GM23338 (cell line): ENCODE measurements around the gene RAP2A. TPM values are rescaled to one million over a fixed set of nuclear protein-coding genes. Genes with fewer than 3 reads are reported as not detected.

Experiments
- ATAC-seq: fragments of 200-7000 bp; cut with Tn5 transposase; 3 replicates; pipeline ENCODE4 v1.9.1; 2020
- DNase-seq: peaks from one replicate; pipeline ENCODE4 v3.0.0-alpha.2; 2015; ENCODE audit warnings: low spot score
- H2AFZ ChIP-seq: fragments of 200-600 bp; sonication (generic); 2 replicates; pipeline ENCODE4 v1.8.0; 2016; ENCODE audit warnings: antibody characterized with exemption, mild to moderate bottlenecking, moderate library complexity
- H3F3A ChIP-seq: fragments of 200-600 bp; sonication (generic); replicated peaks from 2 replicates; pipeline ENCODE4 v1.8.0; 2017; ENCODE audit warnings: antibody characterized with exemption, mixed run types, low read depth
- H3K27ac ChIP-seq: fragments of 200-600 bp; sonication (generic); 2 replicates; pipeline ENCODE4 v1.6.1; 2016; ENCODE audit warnings: low read depth
- H3K27me3 ChIP-seq: fragments of 200-600 bp; sonication (generic); 2 replicates; pipeline ENCODE4 v1.8.0; 2016; ENCODE audit warnings: mild to moderate bottlenecking, mixed run types, moderate library complexity; ENCODE audit not compliant: insufficient read depth
- H3K36me3 ChIP-seq: fragments of 200-600 bp; sonication (generic); 2 replicates; pipeline ENCODE4 v1.8.0; 2016; ENCODE audit warnings: mild to moderate bottlenecking; ENCODE audit not compliant: insufficient read depth
- H3K4me1 ChIP-seq: fragments of 200-600 bp; sonication (generic); 2 replicates; pipeline ENCODE4 v1.8.0; 2016; ENCODE audit warnings: mild to moderate bottlenecking, moderate library complexity; ENCODE audit not compliant: insufficient read depth
- H3K4me2 ChIP-seq: fragments of 200-600 bp; sonication (generic); 2 replicates; pipeline ENCODE4 v1.7.1; 2017; ENCODE audit warnings: mixed run types
- H3K4me3 ChIP-seq: fragments of 200-600 bp; sonication (generic); 2 replicates; pipeline ENCODE4 v1.6.1; 2016; ENCODE audit warnings: mixed run types
- H3K79me2 ChIP-seq: fragments of 200-600 bp; sonication (generic); replicated peaks from 2 replicates; pipeline ENCODE4 v1.8.0; 2017; ENCODE audit warnings: mild to moderate bottlenecking; ENCODE audit not compliant: insufficient read depth
- H3K9me2 ChIP-seq: fragments of 200-600 bp; sonication (generic); 2 replicates; pipeline ENCODE4 v1.8.0; 2017; ENCODE audit not compliant: insufficient read depth
- H4K20me1 ChIP-seq: fragments of 200-600 bp; sonication (generic); replicated peaks from 2 replicates; pipeline ENCODE4 v1.8.0; 2017; ENCODE audit warnings: mild to moderate bottlenecking; ENCODE audit not compliant: insufficient read depth
- H3K27ac Mint-ChIP-seq: 2 replicates; pipeline ENCODE4 v1.8.0; 2020; ENCODE audit warnings: inconsistent platforms, mild to moderate bottlenecking, moderate library complexity, mixed read lengths
- H3K27me3 Mint-ChIP-seq: 3 replicates; pipeline ENCODE4 v1.8.0; 2022; ENCODE audit warnings: low read depth, mild to moderate bottlenecking, moderate library complexity, mixed read lengths, inconsistent platforms; ENCODE audit not compliant: insufficient read depth, poor library complexity
- H3K36me3 Mint-ChIP-seq: 3 replicates; pipeline ENCODE4 v1.8.0; 2021; ENCODE audit warnings: low read depth, mild to moderate bottlenecking, inconsistent platforms, moderate library complexity, mixed read lengths
- H3K4me1 Mint-ChIP-seq: 3 replicates; pipeline ENCODE4 v1.8.0; 2020; ENCODE audit warnings: mild to moderate bottlenecking, inconsistent platforms, mixed read lengths
- H3K4me3 Mint-ChIP-seq: 3 replicates; pipeline ENCODE4 v1.8.0; 2021; ENCODE audit warnings: moderate library complexity, mild to moderate bottlenecking, inconsistent platforms, mixed read lengths
- H3K9me3 Mint-ChIP-seq: 3 replicates; pipeline ENCODE4 v1.8.0; 2020; ENCODE audit warnings: moderate library complexity, mild to moderate bottlenecking, inconsistent platforms, mixed read lengths
- CREB1 ChIP-seq: fragments of 250-450 bp; sonication (Bioruptor Pico); IDR thresholded peaks from 2 replicates; pipeline ENCODE4 v1.5.0; 2020; ENCODE audit warnings: low read depth, mild to moderate bottlenecking, moderate library complexity
- CTCF ChIP-seq, 2 experiments: fragments of 200-600 bp in 1 of 2; sonication (generic) in 1 of 2; conservative IDR thresholded peaks; 2 replicates each; pipeline versions ENCODE4 v1.5.1 to v1.6.1; 2016 to 2017; ENCODE audit warnings: antibody characterized with exemption in 2 of 2, low read depth in 2 of 2, mild to moderate bottlenecking in 2 of 2, moderate library complexity in 1 of 2
- EZH2 ChIP-seq: fragments of 200-600 bp; sonication (generic); IDR thresholded peaks from one replicate; pipeline ENCODE4 v1.8.0; 2017; ENCODE audit warnings: antibody characterized with exemption, mild to moderate bottlenecking, low read depth; ENCODE audit not compliant: unreplicated experiment
- EZH2phosphoT487 ChIP-seq: fragments of 200-600 bp; sonication (generic); IDR thresholded peaks from one replicate; pipeline ENCODE4 v1.8.1; 2018; ENCODE audit warnings: antibody characterized with exemption; ENCODE audit not compliant: unreplicated experiment
- JUNB ChIP-seq: IDR thresholded peaks from one replicate; pipeline ENCODE4 v1.6.1; 2016; ENCODE audit warnings: antibody characterized with exemption; ENCODE audit not compliant: unreplicated experiment
- NANOG ChIP-seq: IDR thresholded peaks from 2 replicates; pipeline ENCODE4 v1.6.1; 2016; ENCODE audit warnings: antibody characterized with exemption, borderline replicate concordance
- POLR2AphosphoS5 ChIP-seq: IDR thresholded peaks from 2 replicates; pipeline ENCODE4 v1.6.1; 2016; ENCODE audit warnings: antibody characterized with exemption, low read depth
- REST ChIP-seq: IDR thresholded peaks from one replicate; pipeline ENCODE4 v1.6.1; 2018; ENCODE audit warnings: antibody characterized with exemption; ENCODE audit not compliant: unreplicated experiment
- STAT1 ChIP-seq: IDR thresholded peaks from one replicate; pipeline ENCODE4 v1.6.1; 2016; ENCODE audit warnings: antibody characterized with exemption; ENCODE audit not compliant: unreplicated experiment
- ZNF114 ChIP-seq: fragments of 250-450 bp; sonication (Bioruptor Pico); IDR thresholded peaks from 2 replicates; pipeline ENCODE4 v1.5.0; 2020; ENCODE audit warnings: mild to moderate bottlenecking, moderate library complexity
- ZNF331 ChIP-seq: fragments of 250-450 bp; sonication (Bioruptor Pico); IDR thresholded peaks from 2 replicates; pipeline ENCODE4 v1.5.0; 2020; ENCODE audit warnings: low read depth, mild to moderate bottlenecking, moderate library complexity
- polyA plus RNA-seq: library from polyadenylated mRNA; unstranded; fragments of >200 nt; fragmentation: Nextera tagmentation; extraction: Ambion mirVana; gene quantifications from 2 replicates; pipeline ENCODE4 v1.2.1, GENCODE V29; 2016
- total RNA-seq: library from RNA; depleted of rRNA; stranded (reverse); fragments of >200 nt; shearing (Covaris generic); gene quantifications from 2 replicates; pipeline ENCODE4 v1.2.3, GENCODE V29; 2014
- TF ChIP-seq, protein P1 (sequence below): fragments of 250-450 bp; sonication (Bioruptor Pico); IDR thresholded peaks from 2 replicates; pipeline ENCODE4 v1.5.0; 2020; ENCODE audit warnings: mild to moderate bottlenecking, moderate library complexity
- TF ChIP-seq, protein P2 (sequence below): IDR thresholded peaks from 2 replicates; pipeline ENCODE4 v1.6.1; 2016; ENCODE audit warnings: antibody characterized with exemption

RAP2A gene
- total and polyA plus RNA-seq, 2 experiments from 2014 or later: 10.4 to 35.3 TPM

DNA sequence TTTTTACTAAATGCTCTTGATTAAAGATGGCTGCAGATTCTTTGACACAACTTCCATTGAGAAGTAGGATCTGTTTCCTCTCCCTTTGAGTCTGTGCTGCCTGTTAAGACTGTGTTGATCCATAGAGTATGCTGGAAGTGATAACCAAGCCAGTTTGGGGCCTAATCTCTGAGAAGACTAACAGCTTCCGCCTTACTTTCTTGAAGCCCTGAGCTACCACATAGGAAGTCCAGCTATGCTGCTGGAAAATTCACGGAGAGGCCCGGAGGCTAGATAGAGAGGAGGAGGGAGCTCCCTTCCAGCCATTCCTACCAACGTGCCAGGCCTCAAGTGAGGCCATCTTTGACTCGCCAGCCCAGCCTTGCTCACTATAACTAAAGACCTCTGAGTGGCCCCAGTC lies 12.5 kb downstream of the RAP2A start:
- Histone ChIP-seq H3F3A (no peaks in the 10 kb centered on the region), H3K4me2 (no peak overlapping the region), H2AFZ (no peak overlapping the region), H3K79me2 (peaks cover 65% of the 10 kb centered on the region), H4K20me1 (peaks cover 6% of the 10 kb centered on the region; the same call in 1 of the 2 replicates), H3K4me3 (no peak overlapping the region), H3K27ac (no peak overlapping the region), H3K36me3 (no peaks in the 10 kb centered on the region), H3K4me1 (peaks cover 9% of the 10 kb centered on the region; the same call in 1 of the 2 replicates), H3K27me3 (no peaks in the 10 kb centered on the region), H3K9me2 (no peaks in the 10 kb centered on the region)
- H3K27me3 Mint-ChIP-seq: no peaks in the 10 kb centered on the region
- H3K27ac Mint-ChIP-seq: no peak overlapping the region; the same call in 1 of the 2 replicates
- peaks cover 18% of the 10 kb centered on the region for H3K4me1 Mint-ChIP-seq
- DNase-seq (no peak), ATAC-seq (no peak)
- no peak for TF ChIP-seq EZH2
- TF ChIP-seq NANOG: no peak
- TF ChIP-seq ZNF114: no peak
- no peak for TF ChIP-seq CREB1 (CRISPR knock-in tag)
- no peak for TF ChIP-seq CTCF (conservative IDR thresholded peaks at IDR 0.05; ENCODE audit: low read depth in 2 of 2)
- TF ChIP-seq ZNF331 (CRISPR knock-in tag): no peak
- TF ChIP-seq STAT1: no peak
- no peak for TF ChIP-seq POLR2AphosphoS5
- TF ChIP-seq, protein P1, sequence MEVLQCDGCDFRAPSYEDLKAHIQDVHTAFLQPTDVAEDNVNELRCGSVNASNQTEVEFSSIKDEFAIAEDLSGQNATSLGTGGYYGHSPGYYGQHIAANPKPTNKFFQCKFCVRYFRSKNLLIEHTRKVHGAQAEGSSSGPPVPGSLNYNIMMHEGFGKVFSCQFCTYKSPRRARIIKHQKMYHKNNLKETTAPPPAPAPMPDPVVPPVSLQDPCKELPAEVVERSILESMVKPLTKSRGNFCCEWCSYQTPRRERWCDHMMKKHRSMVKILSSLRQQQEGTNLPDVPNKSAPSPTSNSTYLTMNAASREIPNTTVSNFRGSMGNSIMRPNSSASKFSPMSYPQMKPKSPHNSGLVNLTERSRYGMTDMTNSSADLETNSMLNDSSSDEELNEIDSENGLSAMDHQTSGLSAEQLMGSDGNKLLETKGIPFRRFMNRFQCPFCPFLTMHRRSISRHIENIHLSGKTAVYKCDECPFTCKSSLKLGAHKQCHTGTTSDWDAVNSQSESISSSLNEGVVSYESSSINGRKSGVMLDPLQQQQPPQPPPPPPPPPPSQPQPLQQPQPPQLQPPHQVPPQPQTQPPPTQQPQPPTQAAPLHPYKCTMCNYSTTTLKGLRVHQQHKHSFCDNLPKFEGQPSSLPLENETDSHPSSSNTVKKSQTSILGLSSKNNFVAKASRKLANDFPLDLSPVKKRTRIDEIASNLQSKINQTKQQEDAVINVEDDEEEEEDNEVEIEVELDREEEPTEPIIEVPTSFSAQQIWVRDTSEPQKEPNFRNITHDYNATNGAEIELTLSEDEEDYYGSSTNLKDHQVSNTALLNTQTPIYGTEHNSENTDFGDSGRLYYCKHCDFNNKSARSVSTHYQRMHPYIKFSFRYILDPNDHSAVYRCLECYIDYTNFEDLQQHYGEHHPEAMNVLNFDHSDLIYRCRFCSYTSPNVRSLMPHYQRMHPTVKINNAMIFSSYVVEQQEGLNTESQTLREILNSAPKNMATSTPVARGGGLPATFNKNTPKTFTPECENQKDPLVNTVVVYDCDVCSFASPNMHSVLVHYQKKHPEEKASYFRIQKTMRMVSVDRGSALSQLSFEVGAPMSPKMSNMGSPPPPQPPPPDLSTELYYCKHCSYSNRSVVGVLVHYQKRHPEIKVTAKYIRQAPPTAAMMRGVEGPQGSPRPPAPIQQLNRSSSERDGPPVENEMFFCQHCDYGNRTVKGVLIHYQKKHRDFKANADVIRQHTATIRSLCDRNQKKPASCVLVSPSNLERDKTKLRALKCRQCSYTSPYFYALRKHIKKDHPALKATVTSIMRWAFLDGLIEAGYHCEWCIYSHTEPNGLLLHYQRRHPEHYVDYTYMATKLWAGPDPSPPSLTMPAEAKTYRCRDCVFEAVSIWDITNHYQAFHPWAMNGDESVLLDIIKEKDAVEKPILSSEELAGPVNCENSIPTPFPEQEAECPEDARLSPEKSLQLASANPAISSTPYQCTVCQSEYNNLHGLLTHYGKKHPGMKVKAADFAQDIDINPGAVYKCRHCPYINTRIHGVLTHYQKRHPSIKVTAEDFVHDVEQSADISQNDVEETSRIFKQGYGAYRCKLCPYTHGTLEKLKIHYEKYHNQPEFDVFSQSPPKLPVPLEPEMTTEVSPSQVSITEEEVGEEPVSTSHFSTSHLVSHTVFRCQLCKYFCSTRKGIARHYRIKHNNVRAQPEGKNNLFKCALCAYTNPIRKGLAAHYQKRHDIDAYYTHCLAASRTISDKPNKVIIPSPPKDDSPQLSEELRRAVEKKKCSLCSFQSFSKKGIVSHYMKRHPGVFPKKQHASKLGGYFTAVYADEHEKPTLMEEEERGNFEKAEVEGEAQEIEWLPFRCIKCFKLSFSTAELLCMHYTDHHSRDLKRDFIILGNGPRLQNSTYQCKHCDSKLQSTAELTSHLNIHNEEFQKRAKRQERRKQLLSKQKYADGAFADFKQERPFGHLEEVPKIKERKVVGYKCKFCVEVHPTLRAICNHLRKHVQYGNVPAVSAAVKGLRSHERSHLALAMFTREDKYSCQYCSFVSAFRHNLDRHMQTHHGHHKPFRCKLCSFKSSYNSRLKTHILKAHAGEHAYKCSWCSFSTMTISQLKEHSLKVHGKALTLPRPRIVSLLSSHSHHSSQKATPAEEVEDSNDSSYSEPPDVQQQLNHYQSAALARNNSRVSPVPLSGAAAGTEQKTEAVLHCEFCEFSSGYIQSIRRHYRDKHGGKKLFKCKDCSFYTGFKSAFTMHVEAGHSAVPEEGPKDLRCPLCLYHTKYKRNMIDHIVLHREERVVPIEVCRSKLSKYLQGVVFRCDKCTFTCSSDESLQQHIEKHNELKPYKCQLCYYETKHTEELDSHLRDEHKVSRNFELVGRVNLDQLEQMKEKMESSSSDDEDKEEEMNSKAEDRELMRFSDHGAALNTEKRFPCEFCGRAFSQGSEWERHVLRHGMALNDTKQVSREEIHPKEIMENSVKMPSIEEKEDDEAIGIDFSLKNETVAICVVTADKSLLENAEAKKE: no peak
- no peak for TF ChIP-seq REST
- no peak for TF ChIP-seq JUNB
- TF ChIP-seq, protein P2, sequence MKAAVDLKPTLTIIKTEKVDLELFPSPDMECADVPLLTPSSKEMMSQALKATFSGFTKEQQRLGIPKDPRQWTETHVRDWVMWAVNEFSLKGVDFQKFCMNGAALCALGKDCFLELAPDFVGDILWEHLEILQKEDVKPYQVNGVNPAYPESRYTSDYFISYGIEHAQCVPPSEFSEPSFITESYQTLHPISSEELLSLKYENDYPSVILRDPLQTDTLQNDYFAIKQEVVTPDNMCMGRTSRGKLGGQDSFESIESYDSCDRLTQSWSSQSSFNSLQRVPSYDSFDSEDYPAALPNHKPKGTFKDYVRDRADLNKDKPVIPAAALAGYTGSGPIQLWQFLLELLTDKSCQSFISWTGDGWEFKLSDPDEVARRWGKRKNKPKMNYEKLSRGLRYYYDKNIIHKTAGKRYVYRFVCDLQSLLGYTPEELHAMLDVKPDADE: no peak
- TF ChIP-seq EZH2phosphoT487: no peak
- no peaks in the 10 kb centered on the region for H3K9me3 Mint-ChIP-seq
- H3K4me3 Mint-ChIP-seq: no peak overlapping the region
- H3K36me3 Mint-ChIP-seq: no peaks in the 10 kb centered on the region
